ENCODE data around the gene PDZD4.

DNA sequence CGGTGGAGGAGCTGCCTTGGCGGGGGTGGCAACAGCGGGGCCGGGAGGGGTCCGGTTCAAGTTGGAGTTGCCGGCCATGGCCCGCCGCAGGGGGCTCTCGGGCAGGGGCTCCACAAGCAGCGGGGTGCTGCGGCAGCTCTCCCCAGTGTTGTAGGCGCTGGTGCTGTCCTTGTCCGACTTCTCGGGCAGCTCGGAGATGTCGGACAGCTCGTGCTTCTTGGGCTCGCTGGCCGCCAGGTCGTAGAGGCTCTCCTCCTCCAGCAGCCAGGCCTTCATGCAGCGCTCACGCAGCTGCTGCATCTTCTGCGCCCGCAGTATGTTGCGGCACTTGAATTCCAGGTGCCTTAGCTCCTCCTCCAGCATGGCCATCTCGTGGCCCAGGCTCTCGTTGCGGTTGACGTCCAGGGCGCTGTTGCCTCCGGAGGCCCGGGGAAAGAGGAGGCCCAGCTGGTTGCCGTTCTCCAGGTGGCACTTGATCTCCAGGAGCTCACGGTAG, 26.2 kb downstream of the PDZD4 start:
- TF ChIP-seq, protein P1, sequence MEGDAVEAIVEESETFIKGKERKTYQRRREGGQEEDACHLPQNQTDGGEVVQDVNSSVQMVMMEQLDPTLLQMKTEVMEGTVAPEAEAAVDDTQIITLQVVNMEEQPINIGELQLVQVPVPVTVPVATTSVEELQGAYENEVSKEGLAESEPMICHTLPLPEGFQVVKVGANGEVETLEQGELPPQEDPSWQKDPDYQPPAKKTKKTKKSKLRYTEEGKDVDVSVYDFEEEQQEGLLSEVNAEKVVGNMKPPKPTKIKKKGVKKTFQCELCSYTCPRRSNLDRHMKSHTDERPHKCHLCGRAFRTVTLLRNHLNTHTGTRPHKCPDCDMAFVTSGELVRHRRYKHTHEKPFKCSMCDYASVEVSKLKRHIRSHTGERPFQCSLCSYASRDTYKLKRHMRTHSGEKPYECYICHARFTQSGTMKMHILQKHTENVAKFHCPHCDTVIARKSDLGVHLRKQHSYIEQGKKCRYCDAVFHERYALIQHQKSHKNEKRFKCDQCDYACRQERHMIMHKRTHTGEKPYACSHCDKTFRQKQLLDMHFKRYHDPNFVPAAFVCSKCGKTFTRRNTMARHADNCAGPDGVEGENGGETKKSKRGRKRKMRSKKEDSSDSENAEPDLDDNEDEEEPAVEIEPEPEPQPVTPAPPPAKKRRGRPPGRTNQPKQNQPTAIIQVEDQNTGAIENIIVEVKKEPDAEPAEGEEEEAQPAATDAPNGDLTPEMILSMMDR (IDR thresholded peaks at IDR 0.05), result no peak
- TF ChIP-seq POLR2A (IDR thresholded peaks at IDR 0.05), result no peak

Measured in lower leg skin (tissue), 3 donors.